Measurements from ENCODE around the gene MPZL3. TPM values are rescaled to one million over a fixed set of nuclear protein-coding genes. Genes with fewer than 3 reads are reported as not detected.
A peak's percentile ranks its signal among the peaks of the same experiment; 100 is the strongest.

Gene MPZL3
- total RNA-seq, 3 donors from 2014 or later: 0.64 to 23.0 (median 13.1) TPM

GRCh38 chr11:118291477-118292135 lies 39.4 kb upstream of the MPZL3 start:
- Histone ChIP-seq H3K27me3 (no peaks in the 10 kb centered on the region), H3K4me3 (no peak overlapping the region), H3K9me3 (no peaks in the 10 kb centered on the region), H3K36me3 (no peaks in the 10 kb centered on the region), H3K27ac (no peak overlapping the region), H3K4me1 (no peaks in the 10 kb centered on the region)
- no peak for DNase-seq (ENCODE audit: low spot score in 2 of 2)
- intact Hi-C loops (cut with DNase I; ENCODE audit: low total_unique reads): no loop called here
- TF ChIP-seq POLR2A (IDR thresholded peaks at IDR 0.05) (no peak), POLR2AphosphoS5 (IDR thresholded peaks at IDR 0.05) (no peak), CTCF (IDR thresholded peaks at IDR 0.05) (no peak)

GRCh38 chr11:118290923-118291322 lies 38.8 kb upstream of the MPZL3 start:
- no peaks in the 10 kb centered on the region for H3K4me1 ChIP-seq
- no peaks in the 10 kb centered on the region for H3K9me3 ChIP-seq
- H3K4me3 ChIP-seq: no peak overlapping the region
- H3K27ac ChIP-seq: no peak overlapping the region
- H3K27me3 ChIP-seq: no peaks in the 10 kb centered on the region
- H3K36me3 ChIP-seq: no peaks in the 10 kb centered on the region
- DNase-seq (ENCODE audit: low spot score in 2 of 2): peak in 1 of 2 donors; percentile 26
- peak in 2 of 3 donors; percentile 50 to 66 for TF ChIP-seq CTCF (IDR thresholded peaks at IDR 0.05)
- TF ChIP-seq POLR2A (IDR thresholded peaks at IDR 0.05): no peak
- peak in 1 of 3 donors; percentile 21 for TF ChIP-seq POLR2AphosphoS5 (IDR thresholded peaks at IDR 0.05)
- intact Hi-C loops (cut with DNase I; ENCODE audit: low total_unique reads): no loop called here

GRCh38 chr11:118289401-118289800 lies 37.2 kb upstream of the MPZL3 start:
- H3K4me3 ChIP-seq: no peak overlapping the region
- H3K27ac ChIP-seq: no peak overlapping the region
- no peaks in the 10 kb centered on the region for H3K4me1 ChIP-seq
- TF ChIP-seq POLR2A (IDR thresholded peaks at IDR 0.05): no peak
- TF ChIP-seq POLR2AphosphoS5 (IDR thresholded peaks at IDR 0.05): no peak
- TF ChIP-seq CTCF (IDR thresholded peaks at IDR 0.05): no peak
- intact Hi-C loops (cut with DNase I; ENCODE audit: low total_unique reads): no loop called here
- H3K36me3 ChIP-seq: no peaks in the 10 kb centered on the region
- no peaks in the 10 kb centered on the region for H3K27me3 ChIP-seq
- no peaks in the 10 kb centered on the region for H3K9me3 ChIP-seq
- no peak for DNase-seq (ENCODE audit: low spot score in 2 of 2)

GRCh38 chr11:118287006-118287405 lies 34.8 kb upstream of the MPZL3 start:
- DNase-seq (ENCODE audit: low spot score in 2 of 2): no peak
- Histone ChIP-seq H3K4me1 (no peaks in the 10 kb centered on the region), H3K27me3 (no peaks in the 10 kb centered on the region), H3K36me3 (no peaks in the 10 kb centered on the region), H3K4me3 (no peak overlapping the region), H3K27ac (no peak overlapping the region), H3K9me3 (no peaks in the 10 kb centered on the region)
- TF ChIP-seq POLR2AphosphoS5 (IDR thresholded peaks at IDR 0.05) (no peak), POLR2A (IDR thresholded peaks at IDR 0.05) (no peak), CTCF (IDR thresholded peaks at IDR 0.05) (no peak)
- intact Hi-C loops (cut with DNase I; ENCODE audit: low total_unique reads): no loop called here

- H3K4me1 ChIP-seq: no peaks in the 10 kb centered on the region
- DNase-seq (ENCODE audit: low spot score in 2 of 2): no peak
- H3K36me3 ChIP-seq: no peaks in the 10 kb centered on the region
- H3K9me3 ChIP-seq: no peaks in the 10 kb centered on the region
- H3K4me3 ChIP-seq: no peak overlapping the region
- no peak for TF ChIP-seq CTCF (IDR thresholded peaks at IDR 0.05)
- no peak for TF ChIP-seq POLR2AphosphoS5 (IDR thresholded peaks at IDR 0.05)
- TF ChIP-seq POLR2A (IDR thresholded peaks at IDR 0.05): no peak
- H3K27ac ChIP-seq: no peak overlapping the region
- no peaks in the 10 kb centered on the region for H3K27me3 ChIP-seq
- intact Hi-C loops (cut with DNase I; ENCODE audit: low total_unique reads): no loop called here
Measured at GRCh38 chr11:118286545-118286944, 34.4 kb upstream of the MPZL3 start.
